Ishikawa (cell line): ENCODE measurements around the gene MANSC4.

ENCODE experiments used
- CEBPB ChIP-seq: IDR thresholded peaks from 2 replicates; pipeline ENCODE4 v1.6.1; 2012
- CREB1 ChIP-seq: IDR thresholded peaks from 2 replicates; pipeline ENCODE4 v1.6.1; 2012; ENCODE audit warnings: low read depth
- EGR1 ChIP-seq: IDR thresholded peaks from 2 replicates; pipeline ENCODE4 v1.6.1; 2012
- EP300 ChIP-seq: IDR thresholded peaks from 2 replicates; pipeline ENCODE4 v1.6.1; 2012; ENCODE audit warnings: borderline replicate concordance
- FOXM1 ChIP-seq: IDR thresholded peaks from 2 replicates; pipeline ENCODE4 v1.6.1; 2012; ENCODE audit warnings: low read depth, borderline replicate concordance
- NFIC ChIP-seq: IDR thresholded peaks from 2 replicates; pipeline ENCODE4 v1.6.1; 2012
- RAD21 ChIP-seq: IDR thresholded peaks from 2 replicates; pipeline ENCODE4 v1.6.1; 2012; ENCODE audit warnings: low read depth
- TAF1 ChIP-seq: IDR thresholded peaks from 2 replicates; pipeline ENCODE4 v1.6.1; 2012; ENCODE audit warnings: low read depth, mild to moderate bottlenecking
- TCF12 ChIP-seq: IDR thresholded peaks from 2 replicates; pipeline ENCODE4 v1.6.1; 2012; ENCODE audit warnings: low read depth
- TEAD4 ChIP-seq: IDR thresholded peaks from 2 replicates; pipeline ENCODE4 v1.6.1; 2012
- YY1 ChIP-seq: IDR thresholded peaks from 2 replicates; pipeline ENCODE4 v1.6.1; 2012; ENCODE audit warnings: low read depth
- ZBTB7A ChIP-seq: IDR thresholded peaks from 2 replicates; pipeline ENCODE4 v1.6.1; 2012; ENCODE audit warnings: low read depth
- TF ChIP-seq, protein P1 (sequence below): IDR thresholded peaks from 2 replicates; pipeline ENCODE4 v1.6.1; 2012
- TF ChIP-seq, protein P2 (sequence below): IDR thresholded peaks from 2 replicates; pipeline ENCODE4 v1.6.1; 2012; ENCODE audit warnings: low read depth, mild to moderate bottlenecking
- TF ChIP-seq, protein P3 (sequence below): IDR thresholded peaks from 2 replicates; pipeline ENCODE4 v1.6.1; 2012

MANSC4 gene

DNA sequence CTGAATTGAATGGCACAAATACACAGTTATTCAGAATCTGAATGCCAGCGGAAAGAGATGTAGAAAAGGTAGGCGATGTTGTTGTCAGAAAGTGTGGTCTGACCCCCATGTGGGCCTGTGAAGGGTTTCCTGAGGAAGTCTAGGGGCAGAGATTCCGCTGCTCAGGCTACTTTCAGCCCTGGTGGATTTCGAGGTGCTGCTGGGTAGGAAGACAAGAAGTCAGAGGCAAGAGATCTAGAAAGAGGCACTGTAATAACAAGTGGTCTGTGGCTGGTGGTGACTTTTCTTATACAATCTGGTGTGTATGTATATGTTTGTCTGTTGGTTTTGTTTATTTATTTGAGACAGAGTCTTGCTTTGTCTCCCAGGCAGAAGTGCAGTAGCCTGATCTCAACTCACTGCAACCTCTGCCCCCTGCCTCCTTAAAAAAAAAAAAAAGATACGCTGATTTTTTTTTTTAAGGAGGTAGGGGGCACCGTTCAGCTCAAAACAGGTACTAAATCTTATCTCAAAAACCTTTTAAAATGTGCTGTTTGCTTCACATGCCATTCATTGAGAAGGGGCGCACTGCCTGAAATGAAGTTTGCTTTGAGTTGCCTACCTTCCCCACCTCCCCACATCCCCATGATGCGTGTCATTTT lies 27.1 kb upstream of the MANSC4 start:
- TF ChIP-seq CREB1, result no peak
- no peak for TF ChIP-seq TEAD4
- TF ChIP-seq ZBTB7A, result no peak
- no peak for TF ChIP-seq CEBPB
- no peak for TF ChIP-seq FOXM1
- TF ChIP-seq YY1, result no peak
- TF ChIP-seq EP300, result no peak
- TF ChIP-seq, protein P1, sequence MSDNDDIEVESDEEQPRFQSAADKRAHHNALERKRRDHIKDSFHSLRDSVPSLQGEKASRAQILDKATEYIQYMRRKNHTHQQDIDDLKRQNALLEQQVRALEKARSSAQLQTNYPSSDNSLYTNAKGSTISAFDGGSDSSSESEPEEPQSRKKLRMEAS, result no peak
- no peak for TF ChIP-seq RAD21
- TF ChIP-seq TCF12, result no peak
- TF ChIP-seq, protein P2, sequence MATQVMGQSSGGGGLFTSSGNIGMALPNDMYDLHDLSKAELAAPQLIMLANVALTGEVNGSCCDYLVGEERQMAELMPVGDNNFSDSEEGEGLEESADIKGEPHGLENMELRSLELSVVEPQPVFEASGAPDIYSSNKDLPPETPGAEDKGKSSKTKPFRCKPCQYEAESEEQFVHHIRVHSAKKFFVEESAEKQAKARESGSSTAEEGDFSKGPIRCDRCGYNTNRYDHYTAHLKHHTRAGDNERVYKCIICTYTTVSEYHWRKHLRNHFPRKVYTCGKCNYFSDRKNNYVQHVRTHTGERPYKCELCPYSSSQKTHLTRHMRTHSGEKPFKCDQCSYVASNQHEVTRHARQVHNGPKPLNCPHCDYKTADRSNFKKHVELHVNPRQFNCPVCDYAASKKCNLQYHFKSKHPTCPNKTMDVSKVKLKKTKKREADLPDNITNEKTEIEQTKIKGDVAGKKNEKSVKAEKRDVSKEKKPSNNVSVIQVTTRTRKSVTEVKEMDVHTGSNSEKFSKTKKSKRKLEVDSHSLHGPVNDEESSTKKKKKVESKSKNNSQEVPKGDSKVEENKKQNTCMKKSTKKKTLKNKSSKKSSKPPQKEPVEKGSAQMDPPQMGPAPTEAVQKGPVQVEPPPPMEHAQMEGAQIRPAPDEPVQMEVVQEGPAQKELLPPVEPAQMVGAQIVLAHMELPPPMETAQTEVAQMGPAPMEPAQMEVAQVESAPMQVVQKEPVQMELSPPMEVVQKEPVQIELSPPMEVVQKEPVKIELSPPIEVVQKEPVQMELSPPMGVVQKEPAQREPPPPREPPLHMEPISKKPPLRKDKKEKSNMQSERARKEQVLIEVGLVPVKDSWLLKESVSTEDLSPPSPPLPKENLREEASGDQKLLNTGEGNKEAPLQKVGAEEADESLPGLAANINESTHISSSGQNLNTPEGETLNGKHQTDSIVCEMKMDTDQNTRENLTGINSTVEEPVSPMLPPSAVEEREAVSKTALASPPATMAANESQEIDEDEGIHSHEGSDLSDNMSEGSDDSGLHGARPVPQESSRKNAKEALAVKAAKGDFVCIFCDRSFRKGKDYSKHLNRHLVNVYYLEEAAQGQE, result no peak
- no peak for TF ChIP-seq NFIC
- TF ChIP-seq EGR1, result no peak
- TF ChIP-seq TAF1, result no peak
- TF ChIP-seq, protein P3, sequence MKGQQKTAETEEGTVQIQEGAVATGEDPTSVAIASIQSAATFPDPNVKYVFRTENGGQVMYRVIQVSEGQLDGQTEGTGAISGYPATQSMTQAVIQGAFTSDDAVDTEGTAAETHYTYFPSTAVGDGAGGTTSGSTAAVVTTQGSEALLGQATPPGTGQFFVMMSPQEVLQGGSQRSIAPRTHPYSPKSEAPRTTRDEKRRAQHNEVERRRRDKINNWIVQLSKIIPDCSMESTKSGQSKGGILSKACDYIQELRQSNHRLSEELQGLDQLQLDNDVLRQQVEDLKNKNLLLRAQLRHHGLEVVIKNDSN, result no peak

DNA sequence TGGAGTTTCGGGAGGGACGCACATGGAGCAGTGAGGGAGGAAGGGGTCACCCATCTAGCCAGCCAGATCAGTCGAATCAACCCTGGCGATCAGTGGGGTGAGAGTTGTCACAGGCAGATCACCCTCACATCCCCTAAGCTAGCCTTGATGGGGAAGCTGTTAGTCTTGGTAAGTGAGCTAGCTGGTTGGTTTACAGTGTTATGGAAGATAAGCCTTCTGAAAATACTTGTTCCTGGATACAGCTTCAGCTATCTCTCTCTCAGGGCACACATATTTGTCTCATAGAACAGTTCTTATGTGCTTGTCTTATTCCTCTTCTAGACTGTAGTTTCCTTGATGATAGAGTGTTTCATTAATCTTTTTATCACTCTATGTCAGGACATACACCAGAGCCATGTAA lies 26.2 kb upstream of the MANSC4 start:
- TF ChIP-seq, protein P2, result no peak
- no peak for TF ChIP-seq CEBPB
- no peak for TF ChIP-seq TEAD4
- TF ChIP-seq, protein P3, result no peak
- TF ChIP-seq YY1, result no peak
- TF ChIP-seq RAD21, result no peak
- TF ChIP-seq TAF1, result no peak
- TF ChIP-seq TCF12, result no peak
- TF ChIP-seq EP300, result no peak
- no peak for TF ChIP-seq FOXM1
- TF ChIP-seq, protein P1, result no peak
- TF ChIP-seq ZBTB7A, result no peak
- no peak for TF ChIP-seq EGR1
- TF ChIP-seq CREB1, result no peak

DNA sequence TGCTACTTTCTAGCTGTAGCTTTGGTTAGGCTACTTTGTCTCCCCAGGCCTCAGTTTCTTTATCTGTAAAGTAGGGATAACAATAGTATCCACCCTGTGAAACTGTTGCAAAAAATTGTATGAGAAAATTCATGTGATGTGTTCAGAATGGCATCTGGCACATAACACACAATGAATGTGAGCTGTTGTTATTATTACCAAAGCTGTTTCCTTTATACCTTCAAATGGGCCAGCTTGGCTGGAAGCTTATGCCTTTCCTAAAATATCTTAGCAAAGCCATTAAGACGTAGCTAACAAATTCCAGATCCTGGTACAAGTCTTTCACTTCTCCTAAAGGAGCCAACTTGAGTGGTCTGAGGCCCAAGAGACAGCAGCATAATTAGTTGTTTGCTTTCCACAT lies 25.2 kb upstream of the MANSC4 start:
- TF ChIP-seq, protein P1, result no peak

GRCh38 chr12:27802936-27803335 lies 22.9 kb upstream of the MANSC4 start:
- no peak for TF ChIP-seq TEAD4
- no peak for TF ChIP-seq ZBTB7A
- no peak for TF ChIP-seq FOXM1
- TF ChIP-seq RAD21, result no peak
- TF ChIP-seq TAF1, result no peak
- TF ChIP-seq NFIC, result no peak
- no peak for TF ChIP-seq TCF12
- TF ChIP-seq EGR1, result no peak
- TF ChIP-seq CEBPB, result no peak

DNA sequence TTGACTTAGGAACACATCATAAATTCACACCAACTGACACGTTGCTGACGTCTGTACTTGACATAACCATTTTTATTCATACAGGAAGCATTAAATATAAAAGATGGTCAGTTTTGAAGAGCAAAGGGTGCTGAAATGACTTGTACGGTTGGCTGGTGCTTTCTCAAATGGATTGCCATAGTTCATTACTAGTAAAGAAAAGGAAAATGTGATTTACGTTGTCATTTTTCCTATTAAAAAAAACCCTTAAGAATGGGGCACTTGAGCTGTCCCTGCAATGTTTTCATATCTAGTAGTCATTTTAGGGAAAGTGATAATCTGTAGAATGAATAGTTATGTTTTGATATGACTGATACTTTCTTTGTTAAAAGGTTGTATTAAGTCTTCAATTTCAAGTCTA lies 22.5 kb upstream of the MANSC4 start:
- no peak for TF ChIP-seq TAF1
- TF ChIP-seq EGR1, result no peak
- TF ChIP-seq CEBPB, result no peak
- TF ChIP-seq YY1, result no peak
- TF ChIP-seq TCF12, result no peak
- TF ChIP-seq, protein P3, result no peak
- TF ChIP-seq CREB1, result no peak
- no peak for TF ChIP-seq ZBTB7A
- TF ChIP-seq TEAD4, result no peak
- no peak for TF ChIP-seq EP300
- TF ChIP-seq RAD21, result no peak
- TF ChIP-seq, protein P1, result no peak
- TF ChIP-seq, protein P2, result no peak
- TF ChIP-seq NFIC, result no peak
- no peak for TF ChIP-seq FOXM1
